GM06990 (cell line): Measurements from ENCODE around the gene SLC35F3.

Experiments
- DNase-seq: peaks from one replicate; pipeline ENCODE4 v3.0.0-alpha.2; 2011; ENCODE audit not compliant: insufficient read length; ENCODE audit errors: extremely low read depth
- H3K27me3 ChIP-seq: replicated peaks from 2 replicates; pipeline ENCODE4 v1.6.0; 2011; ENCODE audit warnings: low read length; ENCODE audit not compliant: control insufficient read depth, insufficient read depth
- H3K36me3 ChIP-seq: 2 replicates; pipeline ENCODE4 v1.5.1; 2011; ENCODE audit warnings: low read length; ENCODE audit not compliant: control insufficient read depth, insufficient read depth
- H3K4me3 ChIP-seq: replicated peaks from 2 replicates; pipeline ENCODE4 v1.5.1; 2011; ENCODE audit warnings: low read depth, mild to moderate bottlenecking, control low read depth, low read length
- TF ChIP-seq, protein P1 (sequence below): IDR thresholded peaks from 2 replicates; pipeline ENCODE4 v1.5.1; 2011; ENCODE audit warnings: low read length, control low read depth, mild to moderate bottlenecking, inconsistent platforms; ENCODE audit not compliant: insufficient read depth, poor library complexity, severe bottlenecking

SLC35F3 gene

DNA sequence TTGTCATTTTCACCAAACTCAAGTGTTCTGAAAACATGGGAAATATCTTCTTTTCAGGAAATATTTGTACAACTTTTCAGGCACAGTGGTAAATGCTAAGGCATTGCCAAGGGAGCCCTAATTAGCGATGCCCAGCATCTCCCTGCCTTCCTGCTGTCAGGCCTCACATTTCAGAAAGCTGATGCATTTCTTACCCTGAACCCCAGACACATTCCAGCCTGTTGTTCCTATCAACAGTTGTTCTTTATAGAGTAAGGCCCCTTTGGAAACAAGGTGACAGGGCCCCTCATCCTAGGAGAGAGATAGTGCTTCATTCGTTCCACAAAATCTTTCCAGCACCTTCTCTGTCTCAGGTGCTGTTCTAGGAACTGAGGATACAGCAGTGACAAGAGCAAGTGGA lies 332.9 kb downstream of the SLC35F3 start:
- no peaks in the 10 kb centered on the region for H3K27me3 ChIP-seq
- DNase-seq = no peak
- H3K4me3 ChIP-seq = no peak overlapping the region
- H3K36me3 ChIP-seq = no peaks in the 10 kb centered on the region
- TF ChIP-seq, protein P1, sequence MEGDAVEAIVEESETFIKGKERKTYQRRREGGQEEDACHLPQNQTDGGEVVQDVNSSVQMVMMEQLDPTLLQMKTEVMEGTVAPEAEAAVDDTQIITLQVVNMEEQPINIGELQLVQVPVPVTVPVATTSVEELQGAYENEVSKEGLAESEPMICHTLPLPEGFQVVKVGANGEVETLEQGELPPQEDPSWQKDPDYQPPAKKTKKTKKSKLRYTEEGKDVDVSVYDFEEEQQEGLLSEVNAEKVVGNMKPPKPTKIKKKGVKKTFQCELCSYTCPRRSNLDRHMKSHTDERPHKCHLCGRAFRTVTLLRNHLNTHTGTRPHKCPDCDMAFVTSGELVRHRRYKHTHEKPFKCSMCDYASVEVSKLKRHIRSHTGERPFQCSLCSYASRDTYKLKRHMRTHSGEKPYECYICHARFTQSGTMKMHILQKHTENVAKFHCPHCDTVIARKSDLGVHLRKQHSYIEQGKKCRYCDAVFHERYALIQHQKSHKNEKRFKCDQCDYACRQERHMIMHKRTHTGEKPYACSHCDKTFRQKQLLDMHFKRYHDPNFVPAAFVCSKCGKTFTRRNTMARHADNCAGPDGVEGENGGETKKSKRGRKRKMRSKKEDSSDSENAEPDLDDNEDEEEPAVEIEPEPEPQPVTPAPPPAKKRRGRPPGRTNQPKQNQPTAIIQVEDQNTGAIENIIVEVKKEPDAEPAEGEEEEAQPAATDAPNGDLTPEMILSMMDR = no peak

DNA sequence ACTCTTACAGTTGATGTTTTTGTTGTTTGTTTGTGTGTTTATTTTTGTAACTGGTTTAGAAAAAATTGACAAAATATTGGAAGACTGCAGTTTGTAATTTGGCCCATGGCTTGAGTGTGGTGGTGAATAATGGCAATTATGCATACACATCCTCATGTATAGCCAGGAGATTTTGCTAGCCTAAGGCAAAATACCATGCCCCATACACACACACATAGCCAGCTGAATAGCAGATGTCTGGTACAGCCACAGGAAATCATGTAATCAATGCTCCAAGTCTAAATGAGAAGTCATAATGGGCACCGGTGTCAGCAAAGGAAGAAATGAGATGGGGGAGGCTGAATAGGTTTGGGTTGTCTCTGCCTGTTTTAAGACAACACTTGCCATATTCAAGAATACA lies 333.6 kb downstream of the SLC35F3 start:
- DNase-seq = no peak
- Histone ChIP-seq H3K4me3 (no peak overlapping the region), H3K36me3 (no peaks in the 10 kb centered on the region), H3K27me3 (no peaks in the 10 kb centered on the region)
- TF ChIP-seq, protein P1 = no peak

DNA sequence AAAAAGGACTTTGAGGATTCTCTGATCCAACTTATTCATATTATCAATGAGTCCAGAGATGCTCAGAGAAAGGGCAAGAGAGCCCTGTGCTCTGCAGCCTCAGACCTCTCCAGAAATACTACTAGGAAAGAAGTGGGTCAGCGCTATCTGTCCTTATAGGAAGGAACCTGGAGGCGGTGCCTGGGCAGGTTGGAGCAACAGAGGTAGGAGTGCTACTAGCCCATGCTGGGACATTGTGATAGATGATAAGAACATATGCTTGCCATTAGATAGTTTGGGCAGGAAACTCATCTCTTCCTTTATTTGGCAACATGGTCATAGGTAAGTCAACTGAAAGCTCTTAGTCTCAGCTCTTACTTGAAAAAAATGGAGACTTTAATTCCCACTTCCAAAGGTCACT lies 335.0 kb downstream of the SLC35F3 start:
- H3K27me3 ChIP-seq = no peaks in the 10 kb centered on the region
- TF ChIP-seq, protein P1 = no peak
- no peak overlapping the region for H3K4me3 ChIP-seq
- H3K36me3 ChIP-seq = no peaks in the 10 kb centered on the region
- no peak for DNase-seq

DNA sequence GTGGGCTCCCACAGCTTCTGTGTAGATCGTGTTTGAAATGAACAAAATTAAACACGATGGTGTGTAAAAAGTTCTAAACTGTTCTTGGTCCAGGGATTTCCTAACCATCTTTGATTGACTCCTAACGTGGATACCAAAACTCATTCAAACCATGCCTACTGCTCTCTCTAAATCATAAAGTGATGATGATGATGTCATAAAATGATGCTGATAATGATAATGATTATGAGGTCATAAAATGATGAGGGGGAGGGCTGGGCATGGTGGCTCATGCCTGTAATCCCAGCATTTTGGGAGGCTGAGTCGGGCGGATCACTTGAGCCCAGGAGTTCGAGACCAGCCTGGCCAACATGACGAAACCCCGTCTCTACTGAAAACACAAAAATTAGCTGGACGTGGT lies 335.5 kb downstream of the SLC35F3 start:
- TF ChIP-seq, protein P1 = no peak
- H3K4me3 ChIP-seq = no peak overlapping the region
- no peak for DNase-seq

DNA sequence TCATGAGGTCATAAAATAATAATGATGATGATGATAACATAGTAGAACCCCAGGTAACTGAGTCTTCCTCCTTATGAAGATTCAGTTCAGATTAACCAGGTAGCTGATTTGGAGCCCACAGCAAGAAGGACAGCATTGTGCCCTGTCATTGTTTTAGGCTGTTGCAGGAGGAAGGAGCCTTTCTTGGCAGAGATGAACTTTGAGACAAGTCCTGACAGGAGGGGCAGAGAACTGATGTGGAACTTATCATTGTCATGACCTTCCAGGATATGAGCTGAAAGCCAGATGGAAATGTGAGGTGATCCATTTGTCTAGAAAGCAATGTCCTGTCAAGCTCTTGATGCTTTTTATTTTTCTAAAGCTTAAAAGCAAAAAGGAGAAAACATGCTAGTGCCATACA lies 336.2 kb downstream of the SLC35F3 start:
- no peaks in the 10 kb centered on the region for H3K27me3 ChIP-seq
- no peaks in the 10 kb centered on the region for H3K36me3 ChIP-seq
- H3K4me3 ChIP-seq = no peak overlapping the region
- TF ChIP-seq, protein P1 = no peak
- DNase-seq = no peak

More for the DNA sequence above, 335.5 kb downstream of the SLC35F3 start:
- H3K27me3 ChIP-seq = no peaks in the 10 kb centered on the region
- H3K36me3 ChIP-seq = no peaks in the 10 kb centered on the region

DNA sequence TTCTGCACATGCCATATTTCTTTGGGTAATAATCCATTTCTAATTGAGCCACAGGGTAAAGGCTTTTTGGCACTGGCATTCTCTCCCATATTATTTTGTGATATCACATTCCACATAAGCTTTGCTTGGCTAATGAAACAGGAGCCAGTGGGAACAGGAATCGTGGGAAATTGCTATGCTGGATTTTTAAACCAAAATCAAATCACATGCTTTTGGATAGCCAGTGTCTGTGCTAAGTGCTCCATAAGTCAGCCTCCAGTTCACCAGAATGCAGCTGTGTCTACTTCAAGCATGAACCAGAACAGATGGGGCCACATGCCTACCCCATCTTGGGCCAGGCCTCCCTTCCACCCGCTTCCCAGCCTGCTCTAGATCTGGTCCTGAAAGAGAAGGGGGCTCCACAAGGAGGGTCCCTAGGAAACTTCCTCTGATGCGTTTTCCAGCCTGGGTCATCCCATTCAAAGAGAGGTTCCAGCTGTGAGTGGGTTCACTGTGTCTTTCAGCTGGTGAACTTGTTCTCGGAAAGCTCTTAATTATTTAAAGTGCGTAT lies 337.5 kb downstream of the SLC35F3 start:
- no peak overlapping the region for H3K4me3 ChIP-seq
- H3K36me3 ChIP-seq = no peaks in the 10 kb centered on the region
- no peak for DNase-seq
- TF ChIP-seq, protein P1 = no peak
- H3K27me3 ChIP-seq = no peaks in the 10 kb centered on the region
